K562 (cell line): ENCODE results near the gene RPS8. TPM values are rescaled to one million over a fixed set of nuclear protein-coding genes. Genes with fewer than 3 reads are reported as not detected.

Experiments
- ATF1 ChIP-seq, 2 experiments: fragments of 450-650 bp in 1 of 2; IDR thresholded peaks; 2 replicates each; pipeline ENCODE4 v1.6.1; 2016; ENCODE audit warnings: missing compliant biosample characterization in 1 of 2, missing genetic modification characterization in 1 of 2
- ATF7 ChIP-seq: fragments of 450-650 bp; IDR thresholded peaks from 2 replicates; pipeline ENCODE4 v1.7.1; 2014; ENCODE audit warnings: mild to moderate bottlenecking, moderate library complexity
- BRD4 ChIP-seq: fragments of 200-600 bp; sonication (generic); IDR thresholded peaks from 2 replicates; pipeline ENCODE4 v1.6.1; 2017; ENCODE audit warnings: inconsistent platforms
- CEBPB ChIP-seq: fragments of 450-650 bp; IDR thresholded peaks from 2 replicates; pipeline ENCODE4 v1.6.1; 2016; ENCODE audit warnings: missing genetic modification characterization, missing compliant biosample characterization
- EGR1 ChIP-seq: fragments of 450-650 bp; conservative IDR thresholded peaks from 2 replicates; pipeline ENCODE4 v1.6.1; 2017; ENCODE audit warnings: mild to moderate bottlenecking
- ELF2 ChIP-seq: fragments of 250-450 bp; sonication (Bioruptor Pico); IDR thresholded peaks from 2 replicates; pipeline ENCODE4 v1.5.0; 2021; ENCODE audit warnings: mild to moderate bottlenecking
- FOXP1 ChIP-seq: sonication (generic); formaldehyde crosslinking; IDR thresholded peaks from 2 replicates; pipeline ENCODE4 v1.8.0; 2022; ENCODE audit warnings: mild to moderate bottlenecking, missing genetic modification reagents
- GATAD2B ChIP-seq: fragments of 450-650 bp; IDR thresholded peaks from 2 replicates; pipeline ENCODE4 v1.6.1; 2017; ENCODE audit warnings: mild to moderate bottlenecking, borderline replicate concordance
- MECOM ChIP-seq: fragments of 250-450 bp; sonication (Bioruptor Pico); IDR thresholded peaks from 2 replicates; pipeline ENCODE4 v1.8.0; 2022; ENCODE audit warnings: inconsistent platforms
- MTA2 ChIP-seq: fragments of 450-650 bp; IDR thresholded peaks from 2 replicates; pipeline ENCODE4 v1.6.1; 2016; ENCODE audit warnings: low read depth
- MYBL2 ChIP-seq, 2 experiments: fragments of 450-650 bp in 1 of 2; sonication (generic) in 1 of 2; formaldehyde crosslinking in 1 of 2; IDR thresholded peaks; 2 replicates each; pipeline versions ENCODE4 v1.6.1 to v1.8.1; 2017 to 2022; ENCODE audit warnings: borderline replicate concordance in 1 of 2, inconsistent platforms in 1 of 2, low read depth in 1 of 2, mild to moderate bottlenecking in 1 of 2, missing genetic modification reagents in 1 of 2, moderate library complexity in 1 of 2
- PRPF4 ChIP-seq: fragments of 200-400 bp; formaldehyde crosslinking; IDR thresholded peaks from one replicate; pipeline ENCODE4 v1.6.1; 2017; ENCODE audit warnings: low read length, low read depth, mild to moderate bottlenecking; ENCODE audit not compliant: insufficient read depth, poor library complexity, severe bottlenecking
- RAD51 ChIP-seq: fragments of 450-650 bp; IDR thresholded peaks from 2 replicates; pipeline ENCODE4 v1.7.1; 2016; ENCODE audit warnings: low read depth, mild to moderate bottlenecking, borderline replicate concordance
- SREBF2 ChIP-seq: sonication (generic); formaldehyde crosslinking; IDR thresholded peaks from 2 replicates; pipeline ENCODE4 v1.4.0; 2020; ENCODE audit warnings: mild to moderate bottlenecking, missing genetic modification reagents
- ZBTB1 ChIP-seq: sonication (generic); formaldehyde crosslinking; IDR thresholded peaks from 2 replicates; pipeline ENCODE4 v1.8.1; 2023; ENCODE audit warnings: missing genetic modification reagents, low read depth, mild to moderate bottlenecking, borderline replicate concordance
- ZC3H11A ChIP-seq: IDR thresholded peaks from 2 replicates; pipeline ENCODE4 v1.6.1; 2012; ENCODE audit warnings: low read depth, low read length, improper control_type of control experiment
- ZNF12 ChIP-seq: sonication (generic); formaldehyde crosslinking; IDR thresholded peaks from 2 replicates; pipeline ENCODE4 v1.4.0; 2020; ENCODE audit warnings: mild to moderate bottlenecking, missing genetic modification reagents
- ZNF316 ChIP-seq: fragments of 450-650 bp; IDR thresholded peaks from 2 replicates; pipeline ENCODE4 v1.6.1; 2016
- ZNF408 ChIP-seq: fragments of 250-450 bp; sonication (Bioruptor Pico); IDR thresholded peaks from 2 replicates; pipeline ENCODE4 v1.4.0; 2020; ENCODE audit warnings: low read depth, mild to moderate bottlenecking, moderate library complexity
- polyA plus RNA-seq, 8 experiments: library from polyadenylated mRNA; depleted of rRNA in 4 of 8; stranded (reverse) in 5 of 8; unstranded in 3 of 8; fragments of >200 nt; fragmentation: Nextera tagmentation in 2 of 8; fragmentation: Illumina TruSeq in 1 of 8; extraction: Ambion mirVana in 2 of 8; extraction: Trizol in 1 of 8; gene quantifications; 2 replicates each; pipeline versions ENCODE4 v1.2.1 to v1.2.3, GENCODE V29; 2011 to 2014; ENCODE audit warnings: inconsistent platforms in 1 of 8, missing spikeins in 1 of 8
- total RNA-seq, 7 experiments: library from RNA; depleted of rRNA in 6 of 7; stranded (reverse); fragments of >200 nt in 6 of 7; fragmentation: Illumina TruSeq in 2 of 7; extraction: Trizol in 2 of 7; gene quantifications; 2 replicates each; pipeline versions ENCODE4 v1.2.1 to v1.2.3, GENCODE V29; 2011 to 2021; ENCODE audit warnings: low replicate concordance in 1 of 7
- TF ChIP-seq, protein P1 (sequence below): fragments of 250-450 bp; sonication (Bioruptor Pico); IDR thresholded peaks from 2 replicates; pipeline ENCODE4 v1.5.0; 2020; ENCODE audit warnings: mild to moderate bottlenecking
- TF ChIP-seq, protein P2 (sequence below): IDR thresholded peaks from 3 replicates; pipeline ENCODE4 v1.6.1; 2011; ENCODE audit warnings: borderline replicate concordance, mild to moderate bottlenecking; ENCODE audit not compliant: insufficient read length, insufficient read depth
- TF ChIP-seq, protein P3 (sequence below): sonication (generic); formaldehyde crosslinking; IDR thresholded peaks from 2 replicates; pipeline ENCODE4 v1.8.0; 2022; ENCODE audit warnings: mild to moderate bottlenecking, missing genetic modification reagents
- TF ChIP-seq, protein P4 (sequence below), 3 experiments: IDR thresholded peaks in 2 of 3; conservative IDR thresholded peaks in 1 of 3; 2 replicates each; pipeline ENCODE4 v1.5.1; 2011 to 2012; ENCODE audit warnings: low read length in 3 of 3, mild to moderate bottlenecking in 3 of 3, control low read depth in 2 of 3, improper control_type of control experiment in 1 of 3, inconsistent platforms in 1 of 3, low read depth in 1 of 3, mixed read lengths in 1 of 3, moderate library complexity in 1 of 3; ENCODE audit not compliant: insufficient read depth in 2 of 3

The RPS8 gene
- total and polyA plus RNA-seq, 9 of the 15 experiments (the other 6 are each of a cell fraction or from before 2014, with no cell fraction given), result 2,431 to 4,168 (median 3,109) TPM

DNA sequence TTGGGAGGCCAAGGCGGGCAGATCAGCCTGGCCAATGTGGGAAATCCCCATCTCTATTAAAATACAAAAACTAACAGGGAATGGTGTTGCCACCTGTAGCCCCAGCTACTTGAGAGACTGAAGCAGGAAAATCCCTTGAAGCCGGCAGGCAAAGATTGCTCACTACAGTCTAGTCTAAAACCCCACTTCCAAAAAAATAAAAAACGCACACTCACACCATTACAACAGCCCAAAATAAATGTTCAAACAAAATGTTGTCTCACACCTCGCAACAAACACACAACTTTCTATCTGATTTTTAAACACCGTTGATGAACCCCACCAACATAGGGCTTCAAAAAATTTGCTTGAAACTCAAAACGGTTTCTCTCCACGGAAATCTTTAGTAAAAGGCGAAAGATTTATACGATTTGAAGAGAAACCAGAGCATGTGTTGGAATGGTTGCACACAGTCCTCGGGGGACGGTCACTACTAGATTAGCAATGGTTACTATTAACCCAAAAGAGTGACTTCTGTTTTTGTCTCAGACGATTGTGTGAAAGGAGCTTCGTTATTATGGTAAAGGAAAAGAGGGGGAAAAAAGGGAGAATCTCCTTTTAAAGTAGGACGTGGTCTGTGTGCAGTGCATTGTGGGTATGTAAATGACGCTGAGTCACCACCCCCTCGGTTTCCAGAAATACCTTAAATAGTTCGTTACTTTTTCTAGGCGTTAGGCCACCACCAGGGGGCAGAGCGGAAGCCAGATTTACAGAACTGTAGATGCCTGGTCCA, 44.4 kb upstream of the RPS8 start, which contains the start of gene RNU5D-1 (continued):
- TF ChIP-seq ZBTB1, result no peak
- peak; percentile 87 for TF ChIP-seq ATF7
- peak; percentile 94 for TF ChIP-seq GATAD2B
- TF ChIP-seq RAD51, result 0 out of 2 replicates have a peak, but pooled peaks have one; percentile 8
- peak; percentile 74 for TF ChIP-seq EGR1
- TF ChIP-seq SREBF2, result 0 out of 2 replicates have a peak, but pooled peaks have one; percentile 25
- TF ChIP-seq ZC3H11A, result peak; percentile 86
- peak; percentile 92 for TF ChIP-seq FOXP1 (CRISPR knock-in tag)
- TF ChIP-seq, protein P1, sequence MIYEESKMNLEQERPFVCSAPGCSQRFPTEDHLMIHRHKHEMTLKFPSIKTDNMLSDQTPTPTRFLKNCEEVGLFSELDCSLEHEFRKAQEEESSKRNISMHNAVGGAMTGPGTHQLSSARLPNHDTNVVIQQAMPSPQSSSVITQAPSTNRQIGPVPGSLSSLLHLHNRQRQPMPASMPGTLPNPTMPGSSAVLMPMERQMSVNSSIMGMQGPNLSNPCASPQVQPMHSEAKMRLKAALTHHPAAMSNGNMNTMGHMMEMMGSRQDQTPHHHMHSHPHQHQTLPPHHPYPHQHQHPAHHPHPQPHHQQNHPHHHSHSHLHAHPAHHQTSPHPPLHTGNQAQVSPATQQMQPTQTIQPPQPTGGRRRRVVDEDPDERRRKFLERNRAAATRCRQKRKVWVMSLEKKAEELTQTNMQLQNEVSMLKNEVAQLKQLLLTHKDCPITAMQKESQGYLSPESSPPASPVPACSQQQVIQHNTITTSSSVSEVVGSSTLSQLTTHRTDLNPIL, result peak; percentile 94
- TF ChIP-seq, protein P2, sequence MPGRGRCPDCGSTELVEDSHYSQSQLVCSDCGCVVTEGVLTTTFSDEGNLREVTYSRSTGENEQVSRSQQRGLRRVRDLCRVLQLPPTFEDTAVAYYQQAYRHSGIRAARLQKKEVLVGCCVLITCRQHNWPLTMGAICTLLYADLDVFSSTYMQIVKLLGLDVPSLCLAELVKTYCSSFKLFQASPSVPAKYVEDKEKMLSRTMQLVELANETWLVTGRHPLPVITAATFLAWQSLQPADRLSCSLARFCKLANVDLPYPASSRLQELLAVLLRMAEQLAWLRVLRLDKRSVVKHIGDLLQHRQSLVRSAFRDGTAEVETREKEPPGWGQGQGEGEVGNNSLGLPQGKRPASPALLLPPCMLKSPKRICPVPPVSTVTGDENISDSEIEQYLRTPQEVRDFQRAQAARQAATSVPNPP, result no peak
- TF ChIP-seq CEBPB (tag), result peak; percentile 61
- TF ChIP-seq ZNF316, result peak; percentile 99
- TF ChIP-seq MYBL2 (IDR thresholded peaks at IDR 0.05; ENCODE audit: low read depth), result no peak; the same call in 1 of the 2 replicates
- no peak for TF ChIP-seq MYBL2 (CRISPR knock-in tag; IDR thresholded peaks at IDR 0.05; ENCODE audit: borderline replicate concordance)
- no peak for TF ChIP-seq PRPF4
- TF ChIP-seq, protein P3, sequence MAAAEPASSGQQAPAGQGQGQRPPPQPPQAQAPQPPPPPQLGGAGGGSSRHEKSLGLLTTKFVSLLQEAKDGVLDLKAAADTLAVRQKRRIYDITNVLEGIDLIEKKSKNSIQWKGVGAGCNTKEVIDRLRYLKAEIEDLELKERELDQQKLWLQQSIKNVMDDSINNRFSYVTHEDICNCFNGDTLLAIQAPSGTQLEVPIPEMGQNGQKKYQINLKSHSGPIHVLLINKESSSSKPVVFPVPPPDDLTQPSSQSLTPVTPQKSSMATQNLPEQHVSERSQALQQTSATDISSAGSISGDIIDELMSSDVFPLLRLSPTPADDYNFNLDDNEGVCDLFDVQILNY (CRISPR knock-in tag), result peak; percentile 97
- TF ChIP-seq ATF1 (CRISPR knock-in tag; IDR thresholded peaks at IDR 0.05), result no peak
- TF ChIP-seq ATF1 (tag; IDR thresholded peaks at IDR 0.05), result peak; percentile 86
- TF ChIP-seq MECOM, result peak; percentile 69
- peak; percentile 28; the same call in 1 of the 2 replicates for TF ChIP-seq BRD4
- TF ChIP-seq MTA2, result peak; percentile 42
- TF ChIP-seq ZNF408 (CRISPR knock-in tag), result no peak
- TF ChIP-seq, protein P4, sequence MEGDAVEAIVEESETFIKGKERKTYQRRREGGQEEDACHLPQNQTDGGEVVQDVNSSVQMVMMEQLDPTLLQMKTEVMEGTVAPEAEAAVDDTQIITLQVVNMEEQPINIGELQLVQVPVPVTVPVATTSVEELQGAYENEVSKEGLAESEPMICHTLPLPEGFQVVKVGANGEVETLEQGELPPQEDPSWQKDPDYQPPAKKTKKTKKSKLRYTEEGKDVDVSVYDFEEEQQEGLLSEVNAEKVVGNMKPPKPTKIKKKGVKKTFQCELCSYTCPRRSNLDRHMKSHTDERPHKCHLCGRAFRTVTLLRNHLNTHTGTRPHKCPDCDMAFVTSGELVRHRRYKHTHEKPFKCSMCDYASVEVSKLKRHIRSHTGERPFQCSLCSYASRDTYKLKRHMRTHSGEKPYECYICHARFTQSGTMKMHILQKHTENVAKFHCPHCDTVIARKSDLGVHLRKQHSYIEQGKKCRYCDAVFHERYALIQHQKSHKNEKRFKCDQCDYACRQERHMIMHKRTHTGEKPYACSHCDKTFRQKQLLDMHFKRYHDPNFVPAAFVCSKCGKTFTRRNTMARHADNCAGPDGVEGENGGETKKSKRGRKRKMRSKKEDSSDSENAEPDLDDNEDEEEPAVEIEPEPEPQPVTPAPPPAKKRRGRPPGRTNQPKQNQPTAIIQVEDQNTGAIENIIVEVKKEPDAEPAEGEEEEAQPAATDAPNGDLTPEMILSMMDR (IDR thresholded peaks at IDR 0.05 in 2 of 3, conservative IDR thresholded peaks at IDR 0.05 in 1 of 3; ENCODE audit: insufficient read depth in 2 of 3, low read depth in 1 of 3, low read length in 3 of 3), result peak; percentile 79 to 97 (median 93)
- TF ChIP-seq ELF2 (CRISPR knock-in tag), result peak; percentile 91
- no peak for TF ChIP-seq ZNF12
